Stimulated activated CD4-positive, alpha-beta T cell treated with anti-CD3 and anti-CD28 coated beads, Interleukin-1b, Interleukin-23, amount 100 ng/mL, for 48 hours (primary cell): ENCODE measurements around the gene DHRS3.

Experiments
- DNase-seq: peaks from one replicate; pipeline ENCODE4 v3.0.0-alpha.2; 2020

The DHRS3 gene

GRCh38 chr1:12636098-12636950 lies 18.3 kb upstream of the DHRS3 start:
- no peak for DNase-seq

DNA sequence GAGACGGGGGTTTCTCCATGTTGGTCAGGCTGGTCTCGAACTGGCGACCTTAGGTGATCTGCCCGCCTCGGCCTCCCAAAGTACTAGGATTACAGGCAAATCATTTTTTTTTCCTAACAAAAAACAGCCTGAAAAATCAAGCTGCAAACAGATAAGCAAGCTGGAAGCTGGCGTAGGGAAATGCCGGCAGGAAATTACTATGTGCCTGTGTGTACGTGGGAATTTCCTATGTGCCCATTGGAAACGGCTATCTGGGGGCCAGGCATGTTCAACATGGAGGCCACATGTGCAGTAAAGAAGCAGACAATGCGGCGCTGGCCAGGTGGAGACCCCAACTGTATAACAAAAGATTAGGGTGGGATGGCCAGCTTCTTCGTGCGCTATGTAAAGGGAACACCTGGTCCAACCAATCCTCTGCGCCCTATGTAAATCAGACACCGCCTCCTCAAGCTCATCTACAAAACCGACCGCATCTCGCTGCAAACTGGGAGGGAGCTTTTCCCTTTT lies 16.7 kb upstream of the DHRS3 start:
- DNase-seq = no peak

DNA sequence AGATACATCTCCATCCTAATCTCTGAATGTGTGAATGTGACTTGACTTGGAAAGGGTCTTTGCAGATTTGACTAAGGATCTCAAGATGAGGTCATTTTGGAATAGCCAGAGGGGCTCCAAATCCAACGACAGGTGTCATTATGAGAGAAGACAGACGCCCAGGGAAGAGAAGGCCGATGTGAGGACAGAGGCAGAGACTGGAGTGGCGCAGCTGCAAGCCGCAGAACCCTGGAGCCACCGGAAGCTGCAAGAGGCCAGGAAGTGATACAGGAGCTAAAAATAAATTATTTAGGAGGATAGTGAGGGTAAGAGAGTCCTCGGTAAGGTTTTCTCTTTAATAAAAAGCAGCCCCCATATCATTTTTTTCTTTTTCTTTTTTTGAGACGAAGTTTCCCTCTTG lies 16.1 kb upstream of the DHRS3 start:
- no peak for DNase-seq

DNA sequence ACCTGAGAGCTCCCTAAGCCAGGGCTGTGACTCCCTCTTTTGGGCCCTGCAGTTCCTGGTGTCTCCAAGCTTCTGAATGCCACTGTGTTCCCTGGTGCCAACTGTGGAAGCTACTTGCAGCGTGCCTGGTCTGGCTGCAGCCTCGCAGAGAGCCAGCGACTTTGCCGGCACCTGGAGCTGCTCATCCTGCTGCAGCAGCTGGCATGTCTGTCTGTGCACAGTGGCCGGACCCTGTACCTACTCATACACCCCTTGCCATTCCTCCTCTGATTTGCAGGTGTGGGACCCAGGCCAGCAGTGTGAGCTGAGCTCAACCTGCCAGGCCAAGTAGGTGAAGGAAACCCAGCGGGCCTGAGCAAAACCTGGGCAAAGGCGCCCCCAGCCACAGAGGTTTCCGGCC lies 13.6 kb upstream of the DHRS3 start:
- no peak for DNase-seq

- no peak for DNase-seq
These were observed 13.0 kb upstream of the DHRS3 start for GRCh38 chr1:12630946-12631530.

GRCh38 chr1:12629985-12630760 lies 12.2 kb upstream of the DHRS3 start:
- DNase-seq = no peak

GRCh38 chr1:12629511-12629956 lies 11.5 kb upstream of the DHRS3 start:
- no peak for DNase-seq

DNA sequence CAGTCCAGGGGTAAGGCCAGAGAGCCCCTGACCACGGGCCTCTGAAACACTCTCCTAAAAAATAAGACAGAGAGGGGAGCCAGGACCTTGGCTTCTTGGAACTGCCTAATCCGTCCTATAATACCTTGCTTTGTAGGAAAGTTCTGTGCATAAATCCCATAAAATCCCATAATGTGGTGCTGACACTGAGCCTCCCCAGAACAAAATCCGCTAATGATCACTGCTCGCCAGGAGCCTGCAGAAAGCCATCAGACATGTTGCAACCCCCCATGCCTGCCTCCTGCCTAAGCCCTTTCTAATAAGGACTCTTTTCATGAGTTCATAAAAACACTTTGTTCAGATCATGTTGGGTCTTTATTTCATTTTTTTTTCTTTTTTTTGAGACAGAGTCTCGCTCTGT lies 9.3 kb upstream of the DHRS3 start:
- DNase-seq = no peak

DNA sequence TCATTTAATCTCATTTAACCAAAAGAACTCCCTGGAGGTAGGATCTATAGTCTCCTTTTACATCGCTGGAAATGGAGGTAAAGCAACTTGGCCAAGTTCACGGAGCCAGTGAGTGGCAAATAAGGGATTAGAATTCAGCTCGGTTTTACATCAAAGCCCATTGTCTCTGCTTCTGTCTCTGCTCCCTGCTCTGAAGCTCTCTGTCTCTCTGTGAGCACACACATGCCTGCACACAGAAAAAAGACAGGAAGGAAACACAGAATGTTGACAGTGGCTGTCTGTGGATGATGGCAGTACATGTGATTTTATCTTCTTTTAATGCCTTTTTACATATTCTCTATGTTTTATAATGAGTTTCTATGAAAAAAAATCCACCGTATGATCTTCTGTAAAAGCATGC lies 8.9 kb upstream of the DHRS3 start:
- no peak for DNase-seq

- no peak for DNase-seq
These were observed 7.3 kb upstream of the DHRS3 start for GRCh38 chr1:12625276-12625675.

- DNase-seq = no peak
These were observed 4.5 kb upstream of the DHRS3 start for GRCh38 chr1:12622506-12622905.

DNA sequence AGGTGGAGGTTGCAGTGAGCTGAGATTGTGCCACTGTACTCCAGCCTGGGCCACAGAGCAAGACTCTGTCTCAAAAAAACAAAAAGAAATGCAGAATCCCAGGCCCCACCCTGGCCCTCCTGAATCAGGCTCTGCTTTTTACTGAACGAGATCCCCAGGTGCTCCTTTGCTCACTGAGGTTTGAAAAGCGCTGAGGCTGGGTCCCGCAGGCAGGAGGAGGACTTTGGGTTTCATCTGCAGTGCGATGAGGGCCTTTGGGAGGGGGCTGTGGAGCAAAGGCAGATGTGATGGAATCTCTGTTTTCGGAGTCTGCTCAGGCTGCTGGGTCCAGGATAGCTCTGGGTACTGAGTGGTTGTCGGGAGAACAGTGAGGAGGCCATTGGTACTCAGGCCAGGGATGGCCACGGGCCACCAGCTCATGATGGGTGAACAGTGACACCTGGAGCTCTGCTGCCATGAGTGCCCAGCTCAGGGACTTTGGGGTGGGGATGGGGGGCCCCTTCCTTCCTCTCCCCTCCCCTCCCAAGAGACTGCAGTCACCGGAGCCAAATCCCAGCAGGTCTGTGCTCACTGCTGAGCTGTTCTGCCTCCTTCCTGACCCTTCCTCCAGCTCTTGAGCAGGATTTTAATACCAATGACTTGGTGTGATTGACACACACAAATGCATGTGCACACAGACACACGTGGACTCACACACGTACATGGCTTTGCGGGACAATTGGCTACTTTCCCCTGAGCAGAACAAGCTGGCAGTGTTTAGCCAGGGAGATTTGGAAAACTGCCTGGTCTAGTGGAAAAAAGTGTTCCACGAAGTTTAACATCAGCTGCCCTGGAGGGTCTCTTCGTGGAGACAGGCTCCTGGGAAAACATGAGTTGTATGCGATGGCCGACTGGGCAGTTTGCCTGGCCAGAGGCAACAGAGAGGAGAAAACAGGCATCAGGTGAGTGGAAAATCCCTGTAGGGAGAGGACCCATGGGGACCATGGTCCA lies 3.6 kb upstream of the DHRS3 start:
- no peak for DNase-seq

GRCh38 chr1:12620931-12621330 lies 2.9 kb upstream of the DHRS3 start:
- DNase-seq = no peak

GRCh38 chr1:12620488-12620865 lies 2.5 kb upstream of the DHRS3 start:
- DNase-seq = no peak

GRCh38 chr1:12619792-12620487 lies 1.9 kb upstream of the DHRS3 start:
- DNase-seq = peak; percentile 75

- DNase-seq = peak; percentile 80
These were observed 1.2 kb upstream of the DHRS3 start for GRCh38 chr1:12618965-12619791.

GRCh38 chr1:12618661-12618964 lies 603 bp upstream of the DHRS3 start:
- no peak for DNase-seq

GRCh38 chr1:12617511-12617900 lies 504 bp downstream of the DHRS3 start:
- DNase-seq = no peak

GRCh38 chr1:12616709-12617373 lies 1.2 kb downstream of the DHRS3 start:
- DNase-seq = peak; percentile 38
